Measurements from ENCODE around the gene NOXRED1.
"Not testable (repeated sequence)": the region's sequence is repeated elsewhere in the genome, so short reads cannot be mapped to it uniquely, and the experiment has no call there.

The NOXRED1 gene

GRCh38 chr14:77423423-77423822 lies at the start of gene NOXRED1:
Gene NOXRED1 (minus strand): TSS chr14:77423523. CDS start chr14:77422889, 634 bp downstream.
- DNase-seq, result no peak

- DNase-seq, result no peak
Measured at GRCh38 chr14:77470224-77470870, 47.0 kb upstream of the NOXRED1 start.

GRCh38 chr14:77469539-77469938 lies 46.2 kb upstream of the NOXRED1 start:
- DNase-seq, result no peak

GRCh38 chr14:77469067-77469505 lies 45.8 kb upstream of the NOXRED1 start:
- DNase-seq, result no peak

- DNase-seq, result no peak
Measured at GRCh38 chr14:77467801-77468200, 44.5 kb upstream of the NOXRED1 start.

GRCh38 chr14:77459072-77459723 lies 35.9 kb upstream of the NOXRED1 start:
- peak; percentile 82 for DNase-seq

- no peak for DNase-seq
Measured at GRCh38 chr14:77458249-77458950, 35.1 kb upstream of the NOXRED1 start.

GRCh38 chr14:77457522-77458248 lies 34.4 kb upstream of the NOXRED1 start, which contains the start of the genes AHSA1 and VIPAS39:
Gene AHSA1 (plus strand): TSS chr14:77458093. CDS start chr14:77458190, 97 bp downstream.
Gene VIPAS39 (minus strand): TSS chr14:77457601. CDS start chr14:77454102, 3,499 bp downstream.
- DNase-seq, result peak; percentile 99

- DNase-seq, result peak; percentile 30
Measured at GRCh38 chr14:77457115-77457521, 33.8 kb upstream of the NOXRED1 start.

- no peak for DNase-seq
Measured at GRCh38 chr14:77455966-77456640, 32.8 kb upstream of the NOXRED1 start.

GRCh38 chr14:77442196-77442595 lies 18.9 kb upstream of the NOXRED1 start:
- no peak for DNase-seq

- no peak for DNase-seq
Measured at GRCh38 chr14:77439861-77440260, 16.5 kb upstream of the NOXRED1 start.

GRCh38 chr14:77438596-77438995 lies 15.3 kb upstream of the NOXRED1 start:
- no peak for DNase-seq

- no peak for DNase-seq
Measured at GRCh38 chr14:77436042-77436441, 12.7 kb upstream of the NOXRED1 start.

GRCh38 chr14:77426396-77426795 lies 3.1 kb upstream of the NOXRED1 start:
- DNase-seq, result no peak

- no peak for DNase-seq
Measured at GRCh38 chr14:77424862-77425261, 1.5 kb upstream of the NOXRED1 start.

- DNase-seq, result no peak
Measured at GRCh38 chr14:77421201-77421600, 2.1 kb downstream of the NOXRED1 start.

- DNase-seq, result no peak
Measured at GRCh38 chr14:77416836-77417235, 6.5 kb downstream of the NOXRED1 start.

GRCh38 chr14:77416098-77416497 lies 7.2 kb downstream of the NOXRED1 start:
- DNase-seq, result not testable (repeated sequence)

- DNase-seq, result not testable (repeated sequence)
Measured at GRCh38 chr14:77415403-77416030, 7.8 kb downstream of the NOXRED1 start.

GRCh38 chr14:77409131-77409533 lies 14.2 kb downstream of the NOXRED1 start:
- DNase-seq, result no peak

- no peak for DNase-seq
Measured at GRCh38 chr14:77407158-77407557, 16.2 kb downstream of the NOXRED1 start.

All from midbrain (tissue), 1 donor.